GM11168 (cell line): ENCODE results near the gene PVR.

Experiments used
- in situ Hi-C: fragments of 300-500 bp; cut with MboI; formaldehyde crosslinking; loops from one replicate; pipeline ENCODE4 v1.12.0; 2022; ENCODE audit warnings: low sequenced_read_pairs; ENCODE audit not compliant: unreplicated experiment

Gene PVR

GRCh38 chr19:44642377-44642776 lies 1.3 kb upstream of the PVR start:
- in situ Hi-C loops = no loop called here

- in situ Hi-C loops = no loop called here
Observed at GRCh38 chr19:44644402-44645016, 799 bp downstream of the PVR start.

- in situ Hi-C loops = no loop called here
Observed at GRCh38 chr19:44645407-44646048, 1.8 kb downstream of the PVR start.

GRCh38 chr19:44646049-44646416 lies 2.3 kb downstream of the PVR start:
- in situ Hi-C loops = no loop called here

GRCh38 chr19:44647144-44647543 lies 3.4 kb downstream of the PVR start:
- in situ Hi-C loops = no loop called here

- in situ Hi-C loops = no loop called here
Observed at GRCh38 chr19:44648631-44649251, 5.0 kb downstream of the PVR start.

- in situ Hi-C loops = no loop called here
Observed at GRCh38 chr19:44649578-44650145, 6.0 kb downstream of the PVR start.

GRCh38 chr19:44653343-44653742 lies 9.6 kb downstream of the PVR start:
- in situ Hi-C loops = no loop called here

GRCh38 chr19:44653977-44654774 lies 10.5 kb downstream of the PVR start:
- in situ Hi-C loops = no loop called here

- in situ Hi-C loops = no loop called here
Observed at GRCh38 chr19:44657211-44657921, 13.7 kb downstream of the PVR start.

GRCh38 chr19:44658069-44658733 lies 14.5 kb downstream of the PVR start:
- in situ Hi-C loops = no loop called here

GRCh38 chr19:44660081-44660480 lies 16.4 kb downstream of the PVR start:
- in situ Hi-C loops = no loop called here

- in situ Hi-C loops = no loop called here
Observed at GRCh38 chr19:44661205-44661604, 17.5 kb downstream of the PVR start.

GRCh38 chr19:44661904-44662303 lies 18.2 kb downstream of the PVR start:
- in situ Hi-C loops = no loop called here

GRCh38 chr19:44662691-44663385 lies 19.1 kb downstream of the PVR start:
- in situ Hi-C loops = no loop called here

GRCh38 chr19:44663996-44664395 lies 20.3 kb downstream of the PVR start:
- in situ Hi-C loops = no loop called here

GRCh38 chr19:44664976-44665375 lies 21.3 kb downstream of the PVR start:
- in situ Hi-C loops = no loop called here

GRCh38 chr19:44666852-44667556 lies 23.3 kb downstream of the PVR start:
- in situ Hi-C loops = no loop called here
